Measurements from ENCODE around the gene PIGU.

GRCh38 chr20:34512955-34513419, 163.9 kb downstream of the PIGU start:
- TF ChIP-seq CTCF (IDR thresholded peaks at IDR 0.05) = no peak
- no peak for TF ChIP-seq EZH2 (IDR thresholded peaks at IDR 0.05)
- no peak for TF ChIP-seq EZH2phosphoT487 (IDR thresholded peaks at IDR 0.05)
